Transverse colon (tissue), 4 donors: ENCODE results near the gene BRCA2.

Source experiments
- EP300 ChIP-seq: sonication (generic); formaldehyde crosslinking; IDR thresholded peaks from one replicate; pipeline ENCODE4 v1.6.1; 2017; ENCODE audit warnings: antibody characterized with exemption, low read depth
- POLR2A ChIP-seq: fragments of 450-650 bp; IDR thresholded peaks from one replicate; pipeline ENCODE4 v1.6.1; 2016; ENCODE audit warnings: antibody characterized with exemption, mild to moderate bottlenecking, moderate library complexity
- POLR2AphosphoS5 ChIP-seq, 3 donors: sonication (generic); formaldehyde crosslinking; IDR thresholded peaks; one replicate each; pipeline ENCODE4 v1.6.1; 2016; ENCODE audit warnings: antibody characterized with exemption in 3 of 3
- TF ChIP-seq, protein P1 (sequence below), 5 experiments: fragments of 200-600 bp in 3 of 5; fragments of 450-650 bp in 2 of 5; sonication (generic) in 3 of 5; IDR thresholded peaks; 1 replicate in 2 of 5; 2 replicates in 3 of 5; pipeline ENCODE4 v1.5.1; 2016 to 2017; ENCODE audit warnings: antibody characterized with exemption in 5 of 5, inconsistent platforms in 3 of 5, mild to moderate bottlenecking in 2 of 5, moderate library complexity in 1 of 5

DNA sequence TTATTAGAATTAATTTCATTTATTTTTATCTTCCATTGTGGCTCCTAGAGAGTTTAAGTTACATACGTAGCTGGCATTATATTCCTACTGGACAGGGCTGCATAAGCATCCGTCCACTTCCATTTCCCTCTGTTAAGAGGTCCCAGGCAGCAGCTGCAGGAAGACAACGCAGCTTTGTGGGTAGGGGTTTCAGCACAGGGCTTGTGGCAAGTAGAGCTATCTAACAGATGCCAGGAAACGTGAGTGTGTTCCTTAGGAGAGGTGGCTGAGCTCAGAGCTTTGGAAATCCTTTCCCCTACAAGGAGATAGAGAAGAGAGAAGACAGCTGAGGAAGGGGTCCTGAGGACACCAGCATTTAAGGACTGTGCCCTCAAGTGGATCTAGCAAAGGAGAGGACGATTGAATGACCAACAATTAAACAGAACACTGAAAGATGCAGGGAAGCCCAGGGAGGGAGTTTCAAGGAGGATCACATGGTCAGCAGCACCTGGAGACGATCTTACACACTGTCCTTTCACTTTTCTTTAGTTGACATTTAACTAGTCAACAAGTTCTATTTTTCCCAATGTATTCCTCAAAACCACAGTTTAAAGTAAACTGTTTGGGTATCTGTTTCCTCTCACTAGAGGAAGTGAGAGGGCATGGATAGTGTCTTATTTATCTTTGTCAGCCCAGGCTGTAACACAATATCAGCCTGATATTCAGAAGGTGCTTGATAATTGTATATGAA lies 114.9 kb downstream of the BRCA2 start:
- TF ChIP-seq, protein P1, sequence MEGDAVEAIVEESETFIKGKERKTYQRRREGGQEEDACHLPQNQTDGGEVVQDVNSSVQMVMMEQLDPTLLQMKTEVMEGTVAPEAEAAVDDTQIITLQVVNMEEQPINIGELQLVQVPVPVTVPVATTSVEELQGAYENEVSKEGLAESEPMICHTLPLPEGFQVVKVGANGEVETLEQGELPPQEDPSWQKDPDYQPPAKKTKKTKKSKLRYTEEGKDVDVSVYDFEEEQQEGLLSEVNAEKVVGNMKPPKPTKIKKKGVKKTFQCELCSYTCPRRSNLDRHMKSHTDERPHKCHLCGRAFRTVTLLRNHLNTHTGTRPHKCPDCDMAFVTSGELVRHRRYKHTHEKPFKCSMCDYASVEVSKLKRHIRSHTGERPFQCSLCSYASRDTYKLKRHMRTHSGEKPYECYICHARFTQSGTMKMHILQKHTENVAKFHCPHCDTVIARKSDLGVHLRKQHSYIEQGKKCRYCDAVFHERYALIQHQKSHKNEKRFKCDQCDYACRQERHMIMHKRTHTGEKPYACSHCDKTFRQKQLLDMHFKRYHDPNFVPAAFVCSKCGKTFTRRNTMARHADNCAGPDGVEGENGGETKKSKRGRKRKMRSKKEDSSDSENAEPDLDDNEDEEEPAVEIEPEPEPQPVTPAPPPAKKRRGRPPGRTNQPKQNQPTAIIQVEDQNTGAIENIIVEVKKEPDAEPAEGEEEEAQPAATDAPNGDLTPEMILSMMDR (IDR thresholded peaks at IDR 0.05) = no peak
- no peak for TF ChIP-seq POLR2A
- TF ChIP-seq POLR2AphosphoS5 (IDR thresholded peaks at IDR 0.05) = no peak
- TF ChIP-seq EP300 = no peak
